Endodermal cell (in vitro differentiated cells): ENCODE results near the gene RNFT2. TPM values are rescaled to one million over a fixed set of nuclear protein-coding genes. Genes with fewer than 3 reads are reported as not detected.

Experiments
- DNase-seq: peaks from one replicate; pipeline ENCODE4 v3.0.0-alpha.2; 2017
- H3K27ac ChIP-seq: 2 replicates; pipeline ENCODE4 v1.5.1; 2013; ENCODE audit warnings: mild to moderate bottlenecking, low read depth, low read length, moderate library complexity
- H3K27me3 ChIP-seq: 2 replicates; pipeline ENCODE4 v1.6.1; 2013; ENCODE audit warnings: mild to moderate bottlenecking, low read length, moderate library complexity; ENCODE audit not compliant: insufficient read depth, control insufficient read depth, poor library complexity, severe bottlenecking
- H3K36me3 ChIP-seq: 2 replicates; pipeline ENCODE4 v1.7.0; 2013; ENCODE audit warnings: mild to moderate bottlenecking, low read length, moderate library complexity; ENCODE audit not compliant: control insufficient read depth, insufficient read depth
- H3K4me1 ChIP-seq: one replicate; pipeline ENCODE4 v1.7.0; 2013; ENCODE audit warnings: low read length; ENCODE audit not compliant: control insufficient read depth, insufficient read depth
- H3K4me3 ChIP-seq: 2 replicates; pipeline ENCODE4 v1.5.1; 2013; ENCODE audit warnings: mild to moderate bottlenecking, low read length, moderate library complexity
- H3K9ac ChIP-seq: 2 replicates; pipeline ENCODE4 v1.6.1; 2013; ENCODE audit warnings: mild to moderate bottlenecking, low read length, moderate library complexity; ENCODE audit not compliant: poor library complexity, severe bottlenecking; ENCODE audit errors: extremely low read depth
- H3K9me3 ChIP-seq: 2 replicates; pipeline ENCODE4 v1.6.1; 2013; ENCODE audit warnings: mild to moderate bottlenecking, low read length, moderate library complexity; ENCODE audit not compliant: control insufficient read depth
- H3K27ac Mint-ChIP-seq: 2 replicates; pipeline ENCODE4 v1.8.0; 2020; ENCODE audit warnings: mixed read lengths
- H3K27me3 Mint-ChIP-seq: 2 replicates; pipeline ENCODE4 v1.8.0; 2021; ENCODE audit warnings: mild to moderate bottlenecking, mixed read lengths; ENCODE audit not compliant: insufficient read depth
- H3K36me3 Mint-ChIP-seq: 2 replicates; pipeline ENCODE4 v1.8.0; 2020; ENCODE audit warnings: low read depth, mixed read lengths
- H3K4me1 Mint-ChIP-seq: 2 replicates; pipeline ENCODE4 v1.8.0; 2020; ENCODE audit warnings: mixed read lengths
- H3K4me3 Mint-ChIP-seq: 2 replicates; pipeline ENCODE4 v1.8.0; 2020; ENCODE audit warnings: mild to moderate bottlenecking, moderate library complexity, mixed read lengths
- H3K9me3 Mint-ChIP-seq: 2 replicates; pipeline ENCODE4 v1.8.0; 2020; ENCODE audit warnings: mild to moderate bottlenecking, mixed read lengths
- WGBS, 2 experiments: methylation state at CpG; one replicate each; pipeline versions ENCODE4 v1.1.5 to v1.1.7; 2013; ENCODE audit warnings: missing lambda C conversion rate in 2 of 2, mixed read lengths in 1 of 2; ENCODE audit not compliant: insufficient coverage in 1 of 2, insufficient read length in 1 of 2; 5-methylcytosine and 5-hydroxymethylcytosine counted together
- total RNA-seq, 2 donors: library from RNA; stranded (reverse); fragmentation: NEBNext Ultra II Directional in 1 of 2; extraction: Animal tissue kit (Norgen Biotek cat#: 25700) in 1 of 2; gene quantifications; 2 replicates in 1 of 2; 3 replicates in 1 of 2; pipeline ENCODE4 v1.2.1, GENCODE V29; 2021
- TF ChIP-seq, protein P1 (sequence below): fragments of 200-600 bp; sonication (generic); conservative IDR thresholded peaks from 2 replicates; pipeline ENCODE4 v1.5.0; 2021; ENCODE audit warnings: antibody characterized with exemption, mild to moderate bottlenecking

Gene RNFT2
- total RNA-seq, 2 donors from 2014 or later: 28.0 to 51.2 TPM

DNA sequence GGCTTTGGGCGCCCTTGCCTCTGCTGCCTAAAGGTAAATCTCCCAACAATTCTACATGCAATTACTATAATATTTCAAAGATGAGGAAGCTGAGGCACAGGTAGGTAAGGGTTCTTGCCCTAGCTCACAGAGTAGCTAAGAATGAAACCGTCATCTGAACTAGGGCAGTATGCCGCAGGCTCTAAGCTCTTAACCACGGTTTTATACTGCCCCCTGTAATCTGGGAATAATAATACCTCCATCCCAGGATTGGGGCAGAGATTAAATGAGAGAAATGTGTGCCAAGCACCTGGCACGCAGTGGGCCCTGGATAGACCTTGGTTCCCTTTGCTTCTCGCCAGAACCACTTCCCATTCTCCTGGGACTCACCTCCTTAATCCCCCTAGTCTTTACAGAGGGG is 144.6 kb downstream of the RNFT2 start:
- WGBS, 2 experiments: 40 to 49% methylated on average over 2 to 6 of the region's 6 CpGs
- Mint-ChIP-seq H3K9me3 (no peaks in the 10 kb centered on the region), H3K36me3 (no peaks in the 10 kb centered on the region), H3K27ac (no peak overlapping the region), H3K4me1 (peaks cover 25% of the 10 kb centered on the region), H3K4me3 (peak overlapping the region; percentile 66), H3K27me3 (peaks cover 79% of the 10 kb centered on the region)
- Histone ChIP-seq H3K27me3 (peaks cover 68% of the 10 kb centered on the region), H3K4me3 (no peak overlapping the region), H3K9ac (no peak overlapping the region), H3K36me3 (no peaks in the 10 kb centered on the region), H3K9me3 (no peaks in the 10 kb centered on the region), H3K27ac (no peak overlapping the region), H3K4me1 (peaks cover 9% of the 10 kb centered on the region)
- TF ChIP-seq, protein P1, sequence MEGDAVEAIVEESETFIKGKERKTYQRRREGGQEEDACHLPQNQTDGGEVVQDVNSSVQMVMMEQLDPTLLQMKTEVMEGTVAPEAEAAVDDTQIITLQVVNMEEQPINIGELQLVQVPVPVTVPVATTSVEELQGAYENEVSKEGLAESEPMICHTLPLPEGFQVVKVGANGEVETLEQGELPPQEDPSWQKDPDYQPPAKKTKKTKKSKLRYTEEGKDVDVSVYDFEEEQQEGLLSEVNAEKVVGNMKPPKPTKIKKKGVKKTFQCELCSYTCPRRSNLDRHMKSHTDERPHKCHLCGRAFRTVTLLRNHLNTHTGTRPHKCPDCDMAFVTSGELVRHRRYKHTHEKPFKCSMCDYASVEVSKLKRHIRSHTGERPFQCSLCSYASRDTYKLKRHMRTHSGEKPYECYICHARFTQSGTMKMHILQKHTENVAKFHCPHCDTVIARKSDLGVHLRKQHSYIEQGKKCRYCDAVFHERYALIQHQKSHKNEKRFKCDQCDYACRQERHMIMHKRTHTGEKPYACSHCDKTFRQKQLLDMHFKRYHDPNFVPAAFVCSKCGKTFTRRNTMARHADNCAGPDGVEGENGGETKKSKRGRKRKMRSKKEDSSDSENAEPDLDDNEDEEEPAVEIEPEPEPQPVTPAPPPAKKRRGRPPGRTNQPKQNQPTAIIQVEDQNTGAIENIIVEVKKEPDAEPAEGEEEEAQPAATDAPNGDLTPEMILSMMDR: peak; percentile 59
- DNase-seq: peak; percentile 61

DNA sequence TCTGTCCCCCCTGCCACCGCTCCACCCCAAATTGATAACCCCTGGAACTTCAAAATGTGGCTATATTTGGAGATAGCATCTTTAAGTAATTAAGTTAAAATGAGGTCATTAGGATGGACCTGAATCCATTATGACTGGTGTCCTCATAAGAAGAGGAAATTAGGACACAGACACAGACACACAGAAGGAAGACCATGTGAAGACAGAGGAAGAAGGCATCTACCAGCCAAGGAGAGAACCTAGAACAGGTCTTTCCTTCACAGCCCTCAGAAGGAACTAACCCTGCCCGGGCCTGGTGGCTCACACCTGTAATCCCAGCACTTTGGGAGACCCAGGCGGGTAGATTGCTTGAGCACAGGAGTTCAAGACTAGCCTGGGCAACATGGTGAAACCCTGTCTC is 146.8 kb downstream of the RNFT2 start:
- no peak for DNase-seq
- peaks cover 8% of the 10 kb centered on the region for H3K4me1 ChIP-seq
- Mint-ChIP-seq H3K4me3 (no peak overlapping the region), H3K27me3 (peaks cover 61% of the 10 kb centered on the region), H3K36me3 (no peaks in the 10 kb centered on the region), H3K27ac (no peak overlapping the region), H3K9me3 (peaks cover under 1% of the 10 kb centered on the region), H3K4me1 (peaks cover 14% of the 10 kb centered on the region)
- 91 to 92% methylated on average over 2 to 3 of the region's 3 CpGs for WGBS, 2 experiments
- H3K4me3 ChIP-seq: no peak overlapping the region
- H3K9me3 ChIP-seq: no peaks in the 10 kb centered on the region
- TF ChIP-seq, protein P1: no peak
- no peak overlapping the region for H3K27ac ChIP-seq
- H3K9ac ChIP-seq: no peak overlapping the region
- peaks cover 47% of the 10 kb centered on the region for H3K27me3 ChIP-seq
- H3K36me3 ChIP-seq: no peaks in the 10 kb centered on the region

- Mint-ChIP-seq H3K4me1 (peaks cover 8% of the 10 kb centered on the region), H3K4me3 (no peak overlapping the region), H3K27ac (no peak overlapping the region), H3K9me3 (peaks cover 6% of the 10 kb centered on the region), H3K27me3 (peaks cover 55% of the 10 kb centered on the region), H3K36me3 (no peaks in the 10 kb centered on the region)
- H3K36me3 ChIP-seq: no peaks in the 10 kb centered on the region
- peaks cover 3% of the 10 kb centered on the region for H3K9me3 ChIP-seq
- H3K9ac ChIP-seq: no peak overlapping the region
- peaks cover 41% of the 10 kb centered on the region for H3K27me3 ChIP-seq
- TF ChIP-seq, protein P1: no peak
- no peak for DNase-seq
- H3K4me3 ChIP-seq: no peak overlapping the region
- peaks cover 4% of the 10 kb centered on the region for H3K4me1 ChIP-seq
- WGBS, 2 experiments: 93 to 100% methylated on average over 1 to 2 of the region's 2 CpGs
- H3K27ac ChIP-seq: no peak overlapping the region
Measured at GRCh38 chr12:116885491-116885890, 147.4 kb downstream of the RNFT2 start.
